Stimulated activated CD4-positive, alpha-beta T cell treated with anti-CD3 and anti-CD28 coated beads, Interleukin-15, amount 100 ng/mL, for 1 hour (primary cell): ENCODE data around the gene COL9A3.
"Not testable (repeated sequence)": the region's sequence is repeated elsewhere in the genome, so short reads cannot be mapped to it uniquely, and the experiment has no call there.

Source experiments
- DNase-seq, 2 donors: peaks; one replicate each; pipeline ENCODE4 v3.0.0-alpha.2; 2020; ENCODE audit warnings: low read depth in 1 of 2, low spot score in 1 of 2

The COL9A3 gene

DNA sequence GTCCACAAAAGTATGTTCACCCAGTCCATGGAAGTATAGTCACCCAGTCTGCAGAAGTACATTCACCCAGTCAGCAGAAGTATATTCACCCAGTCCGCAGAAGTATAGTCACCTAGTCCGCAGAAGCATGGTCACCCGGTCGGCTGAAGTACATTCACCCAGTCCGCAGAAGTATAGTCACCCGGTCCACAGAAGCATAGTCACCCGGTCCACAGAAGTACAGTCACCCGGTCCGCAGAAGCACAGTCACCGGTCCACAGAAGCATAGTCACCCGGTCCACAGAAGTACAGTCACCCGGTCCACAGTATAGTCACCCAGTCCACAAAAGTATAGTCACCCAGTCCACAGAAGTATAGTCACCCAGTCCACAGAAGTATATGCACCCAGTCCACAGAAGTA, 36.0 kb downstream of the COL9A3 start:
- no peak for DNase-seq

- DNase-seq: not testable (repeated sequence)
Measured at GRCh38 chr20:62853304-62853703, 36.5 kb downstream of the COL9A3 start.

GRCh38 chr20:62854121-62854520, 37.3 kb downstream of the COL9A3 start:
- no peak for DNase-seq

- no peak for DNase-seq
Measured at GRCh38 chr20:62855120-62855519, 38.3 kb downstream of the COL9A3 start.

DNA sequence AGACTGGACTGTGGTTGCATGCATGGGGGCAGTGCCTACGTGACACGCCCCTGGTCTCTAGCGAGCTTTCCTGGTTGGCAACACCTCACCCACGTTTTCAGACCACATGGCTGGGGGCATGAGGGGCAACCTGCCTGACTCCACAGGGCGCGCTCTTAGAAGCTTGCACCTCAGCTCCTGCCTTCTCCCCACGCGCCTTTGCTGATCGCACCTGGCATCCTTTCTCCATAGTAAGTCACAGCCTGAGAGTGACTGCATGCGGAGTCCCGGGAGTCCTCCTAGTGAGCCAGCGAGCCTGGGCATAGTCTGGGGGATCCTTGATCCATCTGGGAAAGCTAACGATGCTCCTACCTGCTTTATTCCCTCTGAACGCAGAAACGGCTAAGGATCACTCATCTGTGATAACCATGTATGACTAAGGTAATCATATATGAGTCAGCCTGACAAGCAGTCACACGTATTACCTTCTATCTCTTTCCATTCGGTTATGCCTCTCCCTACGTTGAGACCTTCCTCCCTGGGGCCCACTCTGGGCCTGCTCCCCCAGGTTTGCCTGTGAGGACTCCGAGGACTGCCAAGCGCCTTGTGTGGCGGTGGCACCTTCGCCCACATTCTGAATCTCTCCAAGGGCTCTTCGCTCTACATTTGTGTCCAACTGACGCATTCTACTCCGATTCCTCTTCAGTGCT, 40.2 kb downstream of the COL9A3 start:
- no peak for DNase-seq

DNA sequence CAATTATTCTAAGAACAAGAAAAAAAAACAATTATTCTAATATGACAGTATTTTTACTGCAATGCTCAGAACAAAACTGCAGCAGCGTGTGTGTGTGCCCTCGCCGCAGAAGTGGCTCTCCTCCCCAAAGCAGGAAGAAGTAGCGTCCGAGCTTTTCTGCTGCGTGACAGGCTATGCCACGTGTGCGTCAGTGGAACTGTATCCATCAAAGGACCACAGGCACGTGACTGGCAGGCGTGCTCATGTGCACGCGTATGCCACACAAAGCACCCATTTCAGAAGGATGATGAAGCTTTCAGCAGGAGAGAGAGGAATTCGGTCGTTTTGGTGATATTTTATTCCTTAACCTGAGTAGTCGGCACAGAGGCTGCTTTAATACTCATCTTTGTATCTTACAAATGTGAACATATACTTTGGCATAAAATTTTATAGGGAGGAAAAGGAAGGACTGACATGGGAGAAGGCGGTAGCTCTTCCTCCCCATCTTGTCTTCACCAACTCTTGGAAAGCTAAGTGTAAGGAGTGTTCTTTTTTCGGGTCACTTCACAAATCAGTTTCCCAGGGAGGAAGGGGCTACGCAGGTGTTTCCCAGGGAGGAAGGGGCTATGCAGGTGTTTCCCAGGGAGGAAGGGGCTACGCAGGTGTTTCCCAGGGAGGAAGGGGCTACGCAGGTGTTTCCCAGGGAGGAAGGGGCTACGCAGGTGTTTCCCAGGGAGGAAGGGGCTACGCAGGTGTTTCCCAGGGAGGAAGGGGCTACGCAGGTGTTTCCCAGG, 41.4 kb downstream of the COL9A3 start:
- no peak for DNase-seq

DNA sequence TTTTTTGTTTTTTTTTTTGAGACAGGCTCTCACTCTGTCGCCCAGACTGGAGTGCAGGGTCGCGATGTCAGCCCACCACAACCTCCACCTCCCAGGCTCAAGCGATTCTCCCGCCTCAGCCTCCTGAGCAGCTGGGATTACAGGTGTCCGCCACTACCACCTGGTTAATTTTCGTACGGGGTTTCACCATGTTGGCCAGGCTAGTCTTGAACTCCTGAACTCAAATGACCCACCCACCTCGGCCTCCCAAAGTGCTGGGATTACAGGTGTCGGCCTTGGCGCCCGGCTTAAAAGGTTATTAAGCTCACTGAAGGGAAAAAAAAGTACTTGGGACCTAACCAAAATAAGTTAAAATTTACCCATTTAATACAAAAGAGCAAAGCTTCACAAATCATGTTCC, 42.9 kb downstream of the COL9A3 start:
- DNase-seq: no peak

DNA sequence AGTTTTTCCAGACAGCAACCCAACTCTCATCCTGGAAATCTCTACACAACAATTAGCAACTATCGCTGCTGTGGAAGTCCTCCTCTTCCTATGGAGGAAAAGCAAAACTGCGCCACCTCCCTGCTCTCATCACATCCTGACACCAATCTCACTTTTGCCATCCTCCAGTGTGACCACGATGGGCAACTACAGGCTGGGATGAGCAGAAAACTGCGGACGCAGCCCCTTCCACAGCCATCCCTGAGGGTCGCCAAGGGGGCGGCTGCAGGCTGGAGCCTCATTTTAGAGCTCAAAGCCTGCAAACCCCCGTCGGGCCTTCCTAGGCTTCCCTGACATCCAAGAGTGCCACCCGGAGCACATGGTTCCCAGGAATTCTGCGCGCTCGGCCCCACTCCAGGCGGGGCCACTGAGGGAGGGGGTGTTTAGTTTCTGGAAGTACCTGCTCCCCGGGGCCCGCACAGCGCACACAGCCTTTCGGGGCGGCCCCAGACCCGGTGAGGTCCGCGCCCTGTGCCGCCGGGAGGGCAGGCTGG, 43.6 kb downstream of the COL9A3 start:
- no peak for DNase-seq

DNA sequence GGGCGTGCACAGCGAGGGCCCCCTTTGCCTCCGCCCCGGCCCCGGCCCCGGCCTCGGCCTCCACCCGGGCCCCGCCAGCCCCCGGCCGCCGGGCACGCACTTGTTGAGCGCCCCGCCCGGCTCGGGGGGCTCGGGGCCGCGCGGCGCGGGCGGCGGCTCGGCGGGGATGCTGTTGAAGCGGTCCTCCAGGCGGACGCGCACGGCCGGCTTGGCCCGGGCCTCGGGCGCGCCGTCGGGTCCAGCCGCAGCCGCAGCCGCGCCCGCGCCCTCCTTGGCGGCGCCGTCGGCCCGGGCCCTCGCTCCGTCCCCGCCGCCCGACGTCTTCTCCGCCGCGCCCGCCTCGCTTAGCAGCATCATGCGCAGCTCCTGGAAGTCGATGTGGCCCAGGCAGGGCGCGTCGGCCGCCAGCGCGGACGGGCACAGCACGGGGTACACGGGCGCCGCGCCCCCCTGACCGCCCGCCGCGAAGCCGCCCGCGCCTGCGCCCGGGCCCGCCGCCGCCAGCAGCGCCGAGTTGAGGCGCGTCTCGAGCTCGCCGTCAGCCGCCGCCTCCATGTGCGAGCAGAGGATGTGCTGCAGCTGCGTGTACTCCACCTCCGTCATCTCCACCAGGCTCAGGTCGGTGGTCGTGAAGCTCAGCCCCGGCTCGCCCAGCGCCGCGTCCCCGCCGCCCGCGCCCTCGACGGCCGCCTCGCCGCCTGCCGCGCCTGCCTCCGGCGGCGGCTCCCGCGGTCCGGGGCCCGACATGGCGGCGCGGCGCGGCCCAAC, 44.3 kb downstream of the COL9A3 start:
- peak in 1 of 2 donors; percentile 20 for DNase-seq

- peak; percentile 94 to 95 for DNase-seq
Measured at GRCh38 chr20:62861726-62862336, 45.0 kb downstream of the COL9A3 start, which contains the start of gene TCFL5. Gene TCFL5, minus strand, starts transcription at chr20:62861822. Its CDS starts 152 bp downstream, at chr20:62861670.

DNA sequence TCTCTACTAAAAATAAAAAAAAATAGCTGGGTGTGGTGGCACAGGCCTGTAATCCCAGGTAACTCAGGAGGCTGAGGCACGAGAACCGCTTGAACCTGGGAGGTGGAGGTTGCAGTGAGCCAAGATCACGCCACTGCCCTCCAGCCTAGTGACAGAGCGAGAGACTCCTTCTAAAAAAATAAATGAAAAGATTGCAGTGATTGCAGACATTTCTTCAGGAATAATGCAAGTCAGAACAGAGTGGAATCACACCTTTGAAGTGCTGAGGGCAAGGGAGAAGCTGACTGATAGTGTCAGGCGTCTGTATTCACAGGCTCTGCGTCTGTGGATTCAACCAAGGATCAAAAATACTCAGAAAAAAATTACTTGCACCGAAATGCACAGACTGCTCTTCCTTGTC, 47.4 kb downstream of the COL9A3 start:
- no peak for DNase-seq

GRCh38 chr20:62872184-62872847, 55.5 kb downstream of the COL9A3 start:
- DNase-seq: no peak

DNA sequence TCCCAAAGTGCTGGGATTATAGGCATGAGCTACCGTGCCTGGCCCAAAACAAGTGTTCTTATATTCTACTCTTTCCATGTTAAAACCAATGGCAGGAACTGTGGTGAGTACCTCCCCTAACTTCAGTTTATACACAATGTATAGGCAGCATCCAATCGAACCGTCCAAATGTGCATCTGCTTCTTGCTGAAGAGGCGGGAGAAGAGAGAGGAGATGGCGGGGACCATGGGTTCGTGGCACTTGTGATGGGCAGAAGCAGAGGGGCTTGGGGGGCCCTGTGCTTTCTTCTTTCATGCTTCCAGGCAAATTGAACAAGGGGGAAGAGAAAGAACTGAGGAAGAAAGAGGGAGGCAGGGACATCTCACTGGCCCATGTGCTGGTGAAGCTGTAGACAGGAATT, 56.0 kb downstream of the COL9A3 start:
- no peak for DNase-seq

- no peak for DNase-seq
Measured at GRCh38 chr20:62873280-62873679, 56.4 kb downstream of the COL9A3 start.

DNA sequence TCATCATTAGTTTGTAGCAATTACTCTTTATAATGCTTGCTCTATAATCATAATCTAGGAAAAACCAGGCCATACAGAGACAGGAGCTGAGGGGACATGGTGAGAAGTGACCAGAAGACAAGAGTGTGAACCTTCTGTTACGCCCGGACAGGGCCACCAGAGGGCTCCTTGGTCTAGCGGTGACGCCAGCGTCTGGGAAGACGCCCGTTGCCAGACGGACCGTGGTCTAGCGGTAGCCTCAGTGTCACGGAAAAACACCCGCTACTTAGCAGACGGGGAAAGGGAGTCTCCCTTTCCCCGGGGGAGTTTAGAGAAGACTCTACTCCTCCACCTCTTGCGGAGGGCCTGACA, 56.8 kb downstream of the COL9A3 start:
- DNase-seq: not testable (repeated sequence)

DNA sequence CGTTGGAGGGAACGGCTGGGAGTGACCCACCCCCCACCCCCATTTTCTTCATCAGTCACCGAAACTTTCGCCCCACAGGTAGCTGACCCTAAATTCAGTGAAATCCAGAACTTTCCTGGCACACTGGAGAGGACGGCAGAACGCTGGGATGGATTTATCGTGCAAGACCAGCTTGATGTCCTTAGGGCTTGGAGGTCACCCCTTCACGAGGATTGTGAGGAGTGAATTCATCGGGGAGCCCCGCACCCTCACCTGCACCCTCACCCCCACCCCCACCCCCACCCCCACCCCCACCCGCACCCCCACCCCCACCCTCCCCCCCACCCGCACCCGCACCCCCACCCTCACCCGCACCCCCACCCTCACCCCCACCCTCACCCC, 58.1 kb downstream of the COL9A3 start:
- DNase-seq: no peak

DNA sequence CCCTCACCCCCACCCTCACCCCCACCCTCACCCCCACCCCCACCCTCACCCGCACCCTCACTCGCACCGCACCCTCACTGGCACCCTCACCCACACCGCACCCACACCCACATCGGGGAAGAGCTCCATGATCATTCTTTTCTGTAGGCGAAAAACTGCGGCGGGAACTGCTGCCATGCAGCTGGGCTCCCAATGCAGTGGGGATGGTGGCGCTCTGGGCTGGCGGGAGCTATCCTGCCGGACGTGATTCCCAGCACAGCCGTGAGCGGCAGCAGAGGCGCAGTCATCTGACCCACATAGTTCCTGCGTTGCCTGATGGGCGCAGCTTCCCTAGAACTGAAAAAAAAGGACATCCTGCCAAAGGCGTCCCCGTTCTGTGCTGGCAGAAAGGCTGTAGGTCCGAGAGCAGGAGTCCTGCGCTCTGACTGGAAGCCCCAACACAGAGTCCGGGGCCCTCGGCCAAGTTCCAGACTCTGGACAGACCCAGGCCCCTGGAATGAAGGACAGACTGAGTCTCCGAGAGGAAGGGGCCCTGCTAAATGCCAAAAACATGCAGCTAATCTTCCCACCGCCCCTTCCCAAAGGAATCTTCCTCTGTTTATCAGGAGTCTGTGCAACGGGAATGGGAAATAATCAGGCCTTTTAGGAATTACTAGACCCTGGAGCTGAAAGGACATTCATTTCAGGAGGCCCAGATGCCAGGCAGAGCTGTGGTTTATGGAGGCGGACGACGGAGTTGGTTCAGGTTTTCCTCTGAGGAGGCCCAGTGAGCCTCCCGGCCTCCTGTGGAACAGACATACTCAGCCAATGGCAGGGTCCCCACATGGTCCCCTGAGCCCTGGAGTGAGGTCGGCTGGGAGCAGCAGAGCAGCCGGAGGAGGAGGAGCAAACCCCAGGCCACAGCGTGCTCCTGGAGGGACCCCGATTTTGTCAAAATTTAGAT, 58.8 kb downstream of the COL9A3 start:
- no peak for DNase-seq

DNA sequence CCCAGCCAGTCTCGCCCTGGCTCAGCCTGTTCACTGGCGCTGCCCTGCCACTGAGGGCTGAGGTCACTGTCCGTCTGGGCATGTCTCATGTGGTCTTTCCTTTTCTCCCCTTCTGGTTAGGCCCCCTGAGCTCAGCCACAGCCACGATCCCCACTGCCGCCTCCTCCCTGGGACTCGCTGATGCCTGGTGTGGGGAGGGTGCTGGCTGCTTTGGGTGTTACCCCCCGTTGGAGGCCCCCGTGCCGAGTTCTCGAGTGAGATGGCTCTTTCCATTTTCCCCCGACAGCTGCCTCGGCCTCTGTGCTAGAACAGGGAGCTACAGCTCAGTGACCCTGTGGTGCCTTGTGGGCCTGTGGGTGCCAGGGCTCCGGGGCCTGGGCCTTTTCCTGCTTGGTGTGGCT, 59.7 kb downstream of the COL9A3 start:
- no peak for DNase-seq

DNA sequence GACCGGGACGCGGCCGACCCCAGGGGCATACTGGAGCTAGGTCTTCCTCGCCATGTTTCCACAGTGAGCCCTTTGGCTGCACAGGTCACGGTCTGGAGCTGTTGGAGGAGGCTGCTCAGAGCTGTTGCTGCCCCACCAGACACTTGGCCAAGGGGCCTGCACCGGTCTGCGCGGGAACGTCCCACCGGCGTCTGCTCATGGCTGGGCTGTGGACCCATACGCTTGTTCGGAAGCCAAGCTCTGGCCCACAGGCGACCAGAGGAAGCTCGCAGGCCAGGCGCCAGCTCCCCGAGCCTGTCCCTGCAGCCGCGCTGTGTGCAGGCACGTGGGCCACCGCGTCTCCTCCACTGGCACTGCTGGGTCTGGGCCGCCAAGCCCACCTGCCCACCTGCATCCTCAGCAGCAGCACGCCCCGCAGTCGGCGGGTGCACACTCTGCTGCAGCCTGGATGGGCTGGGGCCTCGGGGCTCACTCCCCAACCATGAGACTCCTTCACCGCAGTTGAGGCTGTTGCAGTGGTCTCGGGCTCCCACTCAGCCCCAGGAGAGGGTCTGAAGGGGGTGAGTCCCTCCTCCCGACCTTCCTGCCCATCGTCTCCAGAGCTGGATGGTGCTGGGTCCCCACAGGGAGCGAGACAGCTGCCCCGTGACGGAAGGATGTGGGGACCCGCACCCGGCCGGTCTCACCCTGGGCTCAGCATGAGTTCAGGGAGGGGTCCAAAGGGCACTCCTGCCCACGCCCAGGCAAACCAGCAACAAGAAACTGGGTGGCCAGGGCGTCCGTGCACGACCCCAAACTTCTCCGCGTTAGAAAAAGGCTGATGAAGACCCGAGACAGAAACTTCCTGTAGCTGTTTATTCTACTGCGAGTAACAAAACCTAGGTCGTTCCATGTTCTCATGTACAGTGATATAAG, 60.3 kb downstream of the COL9A3 start:
- no peak for DNase-seq
